AG09309 (cell line): Measurements from ENCODE around the gene COL13A1.
A peak's percentile ranks its signal among the peaks of the same experiment; 100 is the strongest.

ENCODE experiments used
- DNase-seq: peaks from one replicate; pipeline ENCODE4 v3.0.0-alpha.2; 2010; ENCODE audit warnings: low read depth
- H3K4me3 ChIP-seq: 2 replicates; pipeline ENCODE4 v1.5.1; 2011; ENCODE audit warnings: mild to moderate bottlenecking, low read depth, low read length, moderate library complexity; ENCODE audit not compliant: control insufficient read depth
- TF ChIP-seq, protein P1 (sequence below): IDR thresholded peaks from 2 replicates; pipeline ENCODE4 v1.5.1; 2011; ENCODE audit warnings: mild to moderate bottlenecking, low read depth, low read length, inconsistent platforms; ENCODE audit not compliant: insufficient read depth, control insufficient read depth; ENCODE audit errors: missing control alignments

The COL13A1 gene

GRCh38 chr10:69893271-69893900, 91.7 kb downstream of the COL13A1 start:
- H3K4me3 ChIP-seq: no peak overlapping the region
- TF ChIP-seq, protein P1, sequence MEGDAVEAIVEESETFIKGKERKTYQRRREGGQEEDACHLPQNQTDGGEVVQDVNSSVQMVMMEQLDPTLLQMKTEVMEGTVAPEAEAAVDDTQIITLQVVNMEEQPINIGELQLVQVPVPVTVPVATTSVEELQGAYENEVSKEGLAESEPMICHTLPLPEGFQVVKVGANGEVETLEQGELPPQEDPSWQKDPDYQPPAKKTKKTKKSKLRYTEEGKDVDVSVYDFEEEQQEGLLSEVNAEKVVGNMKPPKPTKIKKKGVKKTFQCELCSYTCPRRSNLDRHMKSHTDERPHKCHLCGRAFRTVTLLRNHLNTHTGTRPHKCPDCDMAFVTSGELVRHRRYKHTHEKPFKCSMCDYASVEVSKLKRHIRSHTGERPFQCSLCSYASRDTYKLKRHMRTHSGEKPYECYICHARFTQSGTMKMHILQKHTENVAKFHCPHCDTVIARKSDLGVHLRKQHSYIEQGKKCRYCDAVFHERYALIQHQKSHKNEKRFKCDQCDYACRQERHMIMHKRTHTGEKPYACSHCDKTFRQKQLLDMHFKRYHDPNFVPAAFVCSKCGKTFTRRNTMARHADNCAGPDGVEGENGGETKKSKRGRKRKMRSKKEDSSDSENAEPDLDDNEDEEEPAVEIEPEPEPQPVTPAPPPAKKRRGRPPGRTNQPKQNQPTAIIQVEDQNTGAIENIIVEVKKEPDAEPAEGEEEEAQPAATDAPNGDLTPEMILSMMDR: no peak
- DNase-seq: no peak

- TF ChIP-seq, protein P1: no peak
These were observed 92.5 kb downstream of the COL13A1 start for GRCh38 chr10:69894156-69894555.

DNA sequence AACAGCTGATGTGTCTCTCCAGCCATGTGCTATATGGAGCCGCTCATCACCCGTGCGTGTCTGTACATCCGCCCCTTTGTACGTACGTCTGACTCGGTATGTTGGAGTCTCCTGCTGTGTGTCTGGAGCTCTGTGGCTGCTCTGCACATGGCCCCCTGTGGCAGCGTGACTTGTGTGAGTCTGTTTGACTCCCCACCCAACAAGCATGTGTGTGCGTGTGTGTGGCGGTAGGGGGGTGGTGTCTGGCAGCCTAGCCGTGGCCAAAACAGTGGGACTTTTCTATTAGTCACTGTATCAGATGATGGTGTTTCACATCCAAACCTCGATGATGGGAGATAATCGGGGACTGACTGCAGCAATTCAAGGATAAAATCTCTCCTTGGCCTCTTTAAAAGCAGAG, 94.1 kb downstream of the COL13A1 start:
- DNase-seq: peak; percentile 85
- TF ChIP-seq, protein P1: no peak
- H3K4me3 ChIP-seq: no peak overlapping the region

More at GRCh38 chr10:69894156-69894555, 92.5 kb downstream of the COL13A1 start:
- no peak overlapping the region for H3K4me3 ChIP-seq
- DNase-seq: no peak

DNA sequence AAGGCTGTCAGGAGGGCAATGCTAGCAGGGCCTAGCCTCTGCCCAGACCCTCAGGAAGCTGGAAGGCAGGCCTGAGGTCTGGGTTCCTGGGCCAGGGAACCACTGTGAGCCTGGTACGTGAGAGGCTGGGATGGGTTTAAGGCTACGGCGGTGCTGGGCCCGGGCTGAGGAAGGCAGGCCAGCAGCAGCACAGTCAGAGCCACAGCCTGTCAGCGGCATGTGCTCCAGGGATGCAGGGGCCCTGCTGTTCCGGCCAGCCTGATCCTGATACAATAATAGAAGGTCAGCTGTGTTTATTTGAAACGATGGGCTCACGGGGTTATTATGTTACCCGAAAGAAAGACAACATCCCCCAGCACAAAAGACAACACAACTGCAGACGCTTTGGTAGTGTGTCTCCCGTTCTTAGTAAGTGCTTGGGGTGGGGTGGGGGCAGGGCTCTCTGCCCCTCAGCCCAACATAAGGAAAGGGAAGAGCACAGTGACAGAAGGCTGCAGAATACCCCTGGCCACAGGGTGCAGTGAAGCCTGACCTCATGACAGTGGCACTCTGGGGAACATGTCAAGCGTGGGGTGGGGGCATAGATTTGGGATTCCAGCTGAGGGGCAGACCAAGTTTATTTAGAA, 95.0 kb downstream of the COL13A1 start:
- no peak for DNase-seq
- H3K4me3 ChIP-seq: no peak overlapping the region
- TF ChIP-seq, protein P1: no peak

- no peak for DNase-seq
- TF ChIP-seq, protein P1: no peak
- no peak overlapping the region for H3K4me3 ChIP-seq
These were observed 95.7 kb downstream of the COL13A1 start for GRCh38 chr10:69897432-69897831.

- H3K4me3 ChIP-seq: no peak overlapping the region
- TF ChIP-seq, protein P1: no peak
- DNase-seq: no peak
These were observed 96.3 kb downstream of the COL13A1 start for GRCh38 chr10:69897999-69898398.
